ENCODE measurements around the gene HACD2.
"Not testable (repeated sequence)": the region's sequence is repeated elsewhere in the genome, so short reads cannot be mapped to it uniquely, and the experiment has no call there.

The HACD2 gene

GRCh38 chr3:123611674-123612073 lies 26.8 kb upstream of the HACD2 start:
- in situ Hi-C loops (cut with MboI; ENCODE audit: low sequenced_read_pairs), result not testable (repeated sequence)

- in situ Hi-C loops (cut with MboI; ENCODE audit: low sequenced_read_pairs), result no loop called here
These were observed 26.2 kb upstream of the HACD2 start for GRCh38 chr3:123611082-123611481.

GRCh38 chr3:123610331-123610730 lies 25.5 kb upstream of the HACD2 start:
- in situ Hi-C loops (cut with MboI; ENCODE audit: low sequenced_read_pairs), result no loop called here

GRCh38 chr3:123609063-123609462 lies 24.2 kb upstream of the HACD2 start:
- in situ Hi-C loops (cut with MboI; ENCODE audit: low sequenced_read_pairs), result no loop called here

- in situ Hi-C loops (cut with MboI; ENCODE audit: low sequenced_read_pairs), result no loop called here
These were observed 23.5 kb upstream of the HACD2 start for GRCh38 chr3:123608263-123608937.

- in situ Hi-C loops (cut with MboI; ENCODE audit: low sequenced_read_pairs), result no loop called here
These were observed 21.7 kb upstream of the HACD2 start for GRCh38 chr3:123606527-123606926.

- in situ Hi-C loops (cut with MboI; ENCODE audit: low sequenced_read_pairs), result no loop called here
These were observed 21.0 kb upstream of the HACD2 start for GRCh38 chr3:123605789-123606234.

GRCh38 chr3:123603153-123603552 lies 18.3 kb upstream of the HACD2 start:
- in situ Hi-C loops (cut with MboI; ENCODE audit: low sequenced_read_pairs), result not testable (repeated sequence)

GRCh38 chr3:123602325-123602724 lies 17.5 kb upstream of the HACD2 start:
- in situ Hi-C loops (cut with MboI; ENCODE audit: low sequenced_read_pairs), result no loop called here

- in situ Hi-C loops (cut with MboI; ENCODE audit: low sequenced_read_pairs), result not testable (repeated sequence)
These were observed 16.0 kb upstream of the HACD2 start for GRCh38 chr3:123600863-123601262.

- in situ Hi-C loops (cut with MboI; ENCODE audit: low sequenced_read_pairs), result no loop called here
These were observed 12.7 kb upstream of the HACD2 start for GRCh38 chr3:123597561-123597960.

- in situ Hi-C loops (cut with MboI; ENCODE audit: low sequenced_read_pairs), result no loop called here
These were observed 10.7 kb upstream of the HACD2 start for GRCh38 chr3:123595396-123596180.

GRCh38 chr3:123593381-123593780 lies 8.5 kb upstream of the HACD2 start:
- in situ Hi-C loops (cut with MboI; ENCODE audit: low sequenced_read_pairs), result no loop called here

- in situ Hi-C loops (cut with MboI; ENCODE audit: low sequenced_read_pairs), result no loop called here
These were observed 6.0 kb upstream of the HACD2 start for GRCh38 chr3:123590685-123591450.

GRCh38 chr3:123587401-123587800 lies 2.5 kb upstream of the HACD2 start:
- in situ Hi-C loops (cut with MboI; ENCODE audit: low sequenced_read_pairs), result no loop called here

- in situ Hi-C loops (cut with MboI; ENCODE audit: low sequenced_read_pairs), result no loop called here
These were observed 2.1 kb upstream of the HACD2 start for GRCh38 chr3:123586968-123587367.

GRCh38 chr3:123586131-123586530 lies 1.3 kb upstream of the HACD2 start:
- in situ Hi-C loops (cut with MboI; ENCODE audit: low sequenced_read_pairs), result no loop called here

GRCh38 chr3:123584284-123584987 lies 417 bp downstream of the HACD2 start:
- in situ Hi-C loops (cut with MboI; ENCODE audit: low sequenced_read_pairs), result no loop called here

- in situ Hi-C loops (cut with MboI; ENCODE audit: low sequenced_read_pairs), result no loop called here
These were observed 1.3 kb downstream of the HACD2 start for GRCh38 chr3:123583561-123583960.

GRCh38 chr3:123582315-123582714 lies 2.5 kb downstream of the HACD2 start:
- in situ Hi-C loops (cut with MboI; ENCODE audit: low sequenced_read_pairs), result no loop called here

- in situ Hi-C loops (cut with MboI; ENCODE audit: low sequenced_read_pairs), result no loop called here
These were observed 8.7 kb downstream of the HACD2 start for GRCh38 chr3:123576122-123576521.
